HG03442 (cell line): ENCODE measurements around the gene CLDN7.
"Not testable (repeated sequence)": the region's sequence is repeated elsewhere in the genome, so short reads cannot be mapped to it uniquely, and the experiment has no call there.

Experiments used
- ATAC-seq: cut with Tn5 transposase; IDR thresholded peaks from one replicate; pipeline ENCODE4 v1.9.1; 2021; ENCODE audit warnings: mild to moderate bottlenecking, moderate library complexity; ENCODE audit not compliant: unreplicated experiment

Gene CLDN7

DNA sequence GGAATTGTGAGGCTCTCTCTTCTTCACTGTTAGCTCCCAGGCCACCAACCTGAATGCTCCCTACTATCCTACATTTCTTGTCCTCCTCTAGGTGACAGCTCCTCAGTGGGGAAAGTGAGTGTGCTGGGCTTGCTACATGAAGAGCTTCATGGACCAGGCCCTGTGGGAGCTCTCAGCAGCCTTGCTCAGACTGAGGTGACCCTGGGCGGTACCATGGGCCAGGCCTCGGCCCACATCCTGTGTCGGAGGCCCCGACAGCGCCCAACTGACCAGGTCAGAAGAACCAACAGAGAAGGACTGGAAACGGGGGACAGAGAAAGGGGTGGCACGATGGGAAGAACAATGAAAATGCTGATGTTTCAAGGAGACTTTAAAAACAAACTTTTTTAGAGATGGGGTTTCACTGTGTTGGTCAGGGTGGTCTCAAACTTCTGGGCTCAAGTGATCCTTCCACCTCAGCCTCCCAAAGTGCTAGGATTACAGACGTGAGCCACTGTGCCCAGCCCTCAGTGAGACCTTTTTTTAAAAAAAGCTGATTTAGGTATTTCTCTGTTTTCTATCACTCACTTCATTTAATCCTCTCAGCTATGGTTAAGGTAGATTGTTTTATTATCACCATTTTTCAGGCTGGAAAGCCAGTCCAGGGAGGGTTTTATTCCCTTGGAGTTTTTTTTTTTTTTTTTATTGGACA is 5.4 kb downstream of the CLDN7 start:
- no peak for ATAC-seq

GRCh38 chr17:7254511-7254910 is 7.8 kb downstream of the CLDN7 start:
- ATAC-seq: no peak

GRCh38 chr17:7253082-7253481 is 9.2 kb downstream of the CLDN7 start:
- ATAC-seq: no peak

GRCh38 chr17:7252176-7253043 is 9.9 kb downstream of the CLDN7 start, which contains the start of gene ELP5:
ELP5 (plus strand) TSS chr17:7252215; CDS start chr17:7252551, 336 bp downstream.
- ATAC-seq: peak; percentile 57

DNA sequence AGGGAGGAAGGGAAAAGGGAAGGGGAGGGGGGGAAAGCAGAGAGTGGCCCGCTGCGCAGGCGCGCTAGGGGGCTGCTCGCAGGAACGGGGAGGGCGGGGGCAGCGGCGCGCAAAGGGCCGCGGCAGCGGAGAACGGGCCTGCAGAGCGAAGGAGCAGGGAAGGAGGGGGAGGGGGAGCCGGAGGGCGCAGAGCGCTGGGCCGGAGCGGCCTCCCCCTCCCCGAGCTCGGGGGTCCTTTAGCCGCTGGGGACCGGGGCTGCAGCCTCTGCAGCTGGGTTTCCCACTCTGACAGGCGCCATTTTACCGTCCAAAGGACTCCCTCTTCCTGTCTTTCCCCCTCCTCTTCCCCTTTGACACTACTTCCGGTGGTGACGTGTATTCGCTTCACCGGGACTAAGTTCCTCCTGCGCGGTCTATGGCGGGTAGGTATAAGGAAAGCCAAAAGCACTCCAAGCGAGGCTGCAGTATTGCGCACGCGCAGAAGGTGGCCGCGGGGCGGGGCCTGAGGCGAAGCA is 10.6 kb downstream of the CLDN7 start, which contains the start of gene CTDNEP1:
TSS of gene CTDNEP1 (minus strand) at position 74 of the 515 bp plus-strand sequence. CDS start 438 bp downstream, outside the sequence.
- ATAC-seq: peak; percentile 73

- no peak for ATAC-seq
These were observed 11.3 kb downstream of the CLDN7 start for GRCh38 chr17:7250695-7251627.

DNA sequence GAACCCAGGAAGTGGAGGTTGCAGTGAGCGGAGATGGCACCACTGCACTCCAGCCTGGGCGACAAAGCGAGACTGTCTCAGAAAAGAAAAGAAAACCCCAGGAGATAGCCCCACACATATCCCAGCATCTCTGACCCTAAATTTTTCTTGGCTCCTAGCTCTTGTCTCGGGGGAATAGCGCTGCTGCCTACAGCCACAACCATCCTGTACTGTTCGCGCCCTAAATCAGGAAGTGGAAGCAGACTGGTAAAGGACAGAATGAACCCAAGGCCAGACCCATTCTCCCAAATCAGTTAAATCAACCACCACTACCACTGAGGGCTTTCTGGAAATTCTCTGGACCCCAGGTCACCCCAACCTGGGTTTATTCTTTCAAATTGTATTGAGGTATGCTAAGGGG is 12.4 kb downstream of the CLDN7 start:
- no peak for ATAC-seq

DNA sequence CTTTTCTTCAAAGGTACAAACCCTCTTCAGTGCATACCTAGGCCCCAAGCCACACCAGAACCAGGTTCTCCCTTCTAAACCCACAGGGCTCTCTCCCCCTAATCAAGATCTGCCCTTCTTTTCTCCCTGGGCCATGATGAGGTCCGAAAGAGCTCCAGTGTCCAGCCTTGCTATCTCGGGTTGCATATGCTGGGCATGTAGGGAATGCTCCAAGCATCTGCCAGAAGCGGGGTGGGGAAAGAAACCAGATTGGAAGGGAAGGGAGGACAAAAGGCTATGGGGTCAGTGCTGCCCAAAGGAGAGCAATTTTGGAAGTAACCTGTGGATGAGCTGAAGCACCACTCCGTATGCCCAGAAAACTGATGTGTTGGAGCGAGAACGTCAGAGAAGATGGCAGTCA is 13.1 kb downstream of the CLDN7 start:
- ATAC-seq: no peak

DNA sequence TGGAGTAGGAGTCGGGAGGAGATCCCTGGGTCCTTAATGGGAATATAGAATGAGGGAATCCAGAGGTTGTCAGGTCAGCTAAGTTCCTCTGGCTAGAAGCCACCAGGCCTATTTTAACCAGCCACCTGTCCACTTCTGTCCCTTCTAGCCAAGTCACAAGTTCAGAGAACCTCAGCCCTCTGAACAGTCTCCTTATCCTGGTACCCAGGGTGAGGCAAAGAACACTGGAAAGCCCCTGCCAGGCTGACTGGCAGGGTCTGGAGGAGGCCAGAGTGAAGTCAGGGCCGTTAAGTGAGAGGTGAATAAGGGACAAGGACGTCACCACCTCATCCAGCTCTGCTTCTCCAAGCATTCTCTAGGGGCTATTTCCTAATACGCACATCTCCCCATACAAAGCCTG is 13.5 kb downstream of the CLDN7 start:
- ATAC-seq: no peak

DNA sequence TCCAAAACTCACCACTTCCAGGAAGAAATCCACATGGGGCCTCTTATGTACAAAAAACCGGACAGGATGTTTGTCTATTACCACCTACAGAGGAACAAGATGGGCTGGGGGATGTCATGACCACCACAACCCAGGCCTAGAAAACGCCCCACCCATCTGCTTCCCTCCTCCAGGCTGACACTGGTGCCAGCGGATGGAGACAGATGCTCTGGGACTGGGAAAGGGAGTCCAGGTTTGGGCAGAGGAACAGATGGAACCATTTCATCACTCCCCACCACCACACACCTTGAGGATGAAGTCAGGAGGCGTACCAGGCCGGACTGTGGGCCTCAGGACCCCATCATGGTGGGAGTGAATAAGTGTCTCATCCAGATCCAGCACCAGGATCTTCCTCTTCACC is 15.5 kb downstream of the CLDN7 start:
- no peak for ATAC-seq

DNA sequence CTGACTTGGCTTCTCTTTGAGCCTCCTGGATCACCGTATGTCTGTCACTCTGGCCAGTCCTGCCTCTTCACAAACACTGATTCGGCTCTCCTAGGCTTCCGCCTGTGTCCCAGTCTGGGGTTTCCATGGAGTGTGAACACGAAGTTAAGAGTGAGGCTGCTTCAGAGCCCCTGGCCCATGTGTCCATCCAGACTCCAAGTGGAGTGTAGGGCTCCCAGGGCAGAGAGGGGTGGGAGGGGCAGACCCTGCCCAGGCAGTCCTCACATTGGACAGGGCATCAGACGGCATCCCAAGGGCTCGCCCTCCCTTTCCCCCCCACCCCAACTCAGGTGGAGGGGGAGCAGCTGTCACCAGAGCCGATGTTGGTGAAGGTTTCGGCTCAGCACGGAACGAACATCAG is 18.4 kb downstream of the CLDN7 start:
- not testable (repeated sequence) for ATAC-seq

DNA sequence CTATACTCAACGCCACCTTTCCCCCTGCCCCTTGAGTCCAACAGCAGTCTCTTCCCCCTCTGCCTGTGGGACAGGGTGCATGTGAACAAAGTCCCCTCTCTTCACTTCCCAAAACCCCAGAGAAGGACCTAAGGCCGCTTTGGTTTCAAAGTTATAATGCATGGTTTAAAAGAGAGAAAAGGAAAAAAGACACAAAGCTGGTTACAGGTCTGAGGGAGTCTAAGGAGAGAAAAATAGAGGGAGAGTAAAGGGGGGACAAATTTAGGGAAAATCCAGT is 18.9 kb downstream of the CLDN7 start:
- no peak for ATAC-seq

GRCh38 chr17:7242717-7243452 is 19.4 kb downstream of the CLDN7 start:
- ATAC-seq: peak; percentile 35

GRCh38 chr17:7241783-7242716 is 20.2 kb downstream of the CLDN7 start, which contains the start of gene GABARAP:
GABARAP (minus strand) TSS chr17:7242449; CDS start chr17:7242330, 119 bp downstream.
- ATAC-seq: peak; percentile 34

DNA sequence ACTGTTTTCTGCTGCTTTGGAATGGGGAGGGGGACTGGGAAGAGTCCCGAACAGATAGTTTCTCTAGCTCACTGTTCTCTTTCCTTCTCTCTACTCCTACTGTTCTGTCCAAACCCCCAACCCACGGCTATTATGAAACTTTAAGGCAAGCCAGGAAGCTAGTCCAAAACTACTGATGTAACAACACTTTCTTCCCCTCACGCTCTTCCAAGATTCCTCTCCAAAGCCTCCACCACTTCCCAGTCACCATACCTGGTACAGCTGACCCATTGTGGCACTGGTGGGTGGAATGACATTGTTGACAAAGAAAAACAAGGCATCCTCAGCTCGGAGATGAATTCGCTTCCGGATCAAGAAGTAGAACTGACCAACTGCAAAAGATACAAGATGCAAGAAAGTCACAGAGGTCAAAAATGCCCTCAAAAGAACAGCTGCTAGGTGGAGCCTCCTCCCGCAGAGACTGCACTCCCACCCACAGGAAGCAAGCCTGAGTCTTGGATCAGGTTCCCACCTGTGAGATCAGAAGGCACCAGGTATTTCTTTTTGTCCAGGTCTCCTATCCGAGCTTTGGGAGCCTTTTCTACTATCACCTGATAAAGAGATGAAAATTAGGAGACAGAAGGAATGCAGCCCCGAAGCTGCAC is 21.1 kb downstream of the CLDN7 start:
- ATAC-seq: no peak

GRCh38 chr17:7240375-7240774 is 21.9 kb downstream of the CLDN7 start:
- no peak for ATAC-seq

GRCh38 chr17:7239091-7240027 is 22.9 kb downstream of the CLDN7 start, which contains the start of gene PHF23:
PHF23 (minus strand) TSS chr17:7239457; CDS start chr17:7239279, 178 bp downstream.
- peak; percentile 46 for ATAC-seq
